HK-2 (cell line): ENCODE results near the gene SIKE1.
"Not testable (repeated sequence)": the region's sequence is repeated elsewhere in the genome, so short reads cannot be mapped to it uniquely, and the experiment has no call there.

Experiments used
- DNase-seq: peaks from one replicate; pipeline ENCODE4 v3.0.0-alpha.2; 2018; ENCODE audit not compliant: unreplicated experiment

Gene SIKE1

GRCh38 chr1:114755006-114755931, 25.2 kb downstream of the SIKE1 start:
- no peak for DNase-seq

- DNase-seq, result not testable (repeated sequence)
These were observed 26.8 kb downstream of the SIKE1 start for GRCh38 chr1:114753702-114754101.

GRCh38 chr1:114753143-114753542, 27.3 kb downstream of the SIKE1 start:
- no peak for DNase-seq

GRCh38 chr1:114750780-114751179, 29.7 kb downstream of the SIKE1 start:
- DNase-seq, result no peak

- DNase-seq, result no peak
These were observed 30.6 kb downstream of the SIKE1 start for GRCh38 chr1:114749835-114750234.

GRCh38 chr1:114746450-114747121, 33.9 kb downstream of the SIKE1 start:
- DNase-seq, result no peak

- no peak for DNase-seq
These were observed 35.2 kb downstream of the SIKE1 start for GRCh38 chr1:114745291-114745690.

GRCh38 chr1:114741963-114742746, 38.3 kb downstream of the SIKE1 start:
- no peak for DNase-seq

- DNase-seq, result no peak
These were observed 40.2 kb downstream of the SIKE1 start for GRCh38 chr1:114740331-114740730.

- no peak for DNase-seq
These were observed 43.1 kb downstream of the SIKE1 start for GRCh38 chr1:114737314-114737849.

- no peak for DNase-seq
These were observed 45.0 kb downstream of the SIKE1 start for GRCh38 chr1:114735479-114735878.

- DNase-seq, result no peak
These were observed 50.7 kb downstream of the SIKE1 start for GRCh38 chr1:114729782-114730181.

- DNase-seq, result no peak
These were observed 51.9 kb downstream of the SIKE1 start for GRCh38 chr1:114728553-114728952.

GRCh38 chr1:114725230-114725629, 55.3 kb downstream of the SIKE1 start:
- no peak for DNase-seq

GRCh38 chr1:114723915-114724314, 56.6 kb downstream of the SIKE1 start:
- no peak for DNase-seq

GRCh38 chr1:114723457-114723856, 57.0 kb downstream of the SIKE1 start:
- DNase-seq, result no peak

GRCh38 chr1:114720492-114720891, 60.0 kb downstream of the SIKE1 start:
- no peak for DNase-seq
